AML-193 (cell line): Measurements from ENCODE around the gene ATL3.
"Not testable (repeated sequence)": the region's sequence is repeated elsewhere in the genome, so short reads cannot be mapped to it uniquely, and the experiment has no call there.

Experiments used
- DNase-seq, 2 experiments: peaks; one replicate each; lab custom pipeline; 2025; lab: John Stamatoyannopoulos, UW

Gene ATL3

DNA sequence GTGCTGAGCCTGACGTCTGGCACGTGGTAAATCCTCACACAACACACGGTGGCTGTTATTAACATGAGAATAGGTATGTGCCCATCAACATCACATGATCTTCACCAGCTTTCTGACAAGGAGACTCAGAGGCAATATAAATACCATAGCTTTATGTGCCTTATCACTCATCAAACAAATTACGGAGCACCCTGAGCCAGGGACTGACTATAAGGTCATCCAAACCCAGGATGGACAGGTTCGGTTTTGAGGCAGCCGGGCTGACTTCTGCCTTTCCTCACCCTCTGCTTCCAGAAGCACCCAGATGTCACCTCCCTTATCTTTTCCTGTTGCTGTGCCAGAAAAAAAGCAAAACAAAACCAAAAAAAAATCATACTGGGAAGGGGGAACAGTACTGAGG, 51.2 kb downstream of the ATL3 start:
- DNase-seq = no peak

DNA sequence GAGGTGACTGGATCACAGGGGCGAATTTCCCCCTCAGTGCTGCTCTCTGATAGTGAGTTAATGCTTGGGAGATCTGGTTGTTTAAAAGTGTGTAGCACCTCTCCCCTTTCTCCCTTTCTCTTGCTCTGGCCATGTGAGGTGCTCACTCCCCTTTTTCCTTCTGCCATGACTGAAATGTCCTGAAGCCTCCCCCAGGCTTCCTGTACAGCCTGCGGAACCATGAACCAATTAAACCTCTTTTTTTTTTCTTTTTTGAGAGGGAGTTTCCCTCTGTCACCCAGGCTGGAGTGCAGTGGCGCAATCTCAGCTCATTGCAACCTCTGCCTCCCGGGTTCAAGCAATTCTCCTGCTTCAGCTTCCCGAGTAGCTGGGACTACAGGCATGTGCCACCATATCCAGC, 53.5 kb downstream of the ATL3 start:
- not testable (repeated sequence) for DNase-seq

DNA sequence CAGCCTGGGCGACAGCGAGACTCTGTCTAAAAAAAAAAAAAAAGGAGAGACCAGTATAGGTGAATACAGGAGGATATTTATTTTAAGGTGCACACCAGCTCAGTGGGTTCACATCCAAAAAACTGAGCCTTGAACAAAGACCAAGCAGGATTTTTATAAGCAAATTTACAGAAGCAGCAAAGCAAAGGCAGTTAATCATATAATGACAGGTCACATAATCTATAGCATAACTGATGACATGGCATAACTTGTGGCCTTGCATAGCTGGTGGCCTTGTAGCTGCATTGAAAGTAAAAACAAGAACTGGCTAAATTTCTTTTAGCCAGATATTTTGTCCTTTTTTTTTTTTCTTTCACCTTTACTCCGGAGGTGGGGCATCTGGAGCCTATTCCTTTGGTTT, 54.2 kb downstream of the ATL3 start:
- DNase-seq = no peak

DNA sequence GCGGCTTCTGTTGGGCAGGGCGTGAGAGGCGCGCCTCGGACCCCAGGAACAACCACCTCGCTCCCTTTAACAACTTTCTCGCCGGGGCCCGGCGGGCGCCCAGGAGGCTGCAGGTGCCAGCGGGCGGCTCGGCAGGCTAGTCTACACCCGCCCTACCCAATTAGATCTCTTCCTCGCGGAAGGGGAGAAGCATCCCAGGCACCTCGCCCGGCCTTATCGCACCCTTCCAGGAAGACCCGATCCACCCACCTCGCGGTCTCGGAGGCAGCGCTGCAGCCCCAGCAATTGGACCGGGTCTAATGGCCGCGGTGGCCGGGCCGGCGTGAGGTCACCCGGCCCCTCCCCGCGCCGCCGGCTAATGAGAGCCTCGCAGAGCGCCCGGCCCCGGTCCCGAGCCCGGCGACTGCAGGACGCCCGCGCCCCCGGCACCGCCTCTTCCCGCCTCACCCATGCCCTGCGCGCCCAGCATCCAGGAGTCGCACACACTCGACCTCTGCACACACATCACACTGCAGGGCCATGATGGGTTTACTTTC, 57.0 kb downstream of the ATL3 start, which contains the start of gene PLAAT3:
PLAAT3 (minus strand) TSS at position 298 of the 536 bp plus-strand sequence. CDS start 419 bp downstream, outside the sequence.
- no peak for DNase-seq

DNA sequence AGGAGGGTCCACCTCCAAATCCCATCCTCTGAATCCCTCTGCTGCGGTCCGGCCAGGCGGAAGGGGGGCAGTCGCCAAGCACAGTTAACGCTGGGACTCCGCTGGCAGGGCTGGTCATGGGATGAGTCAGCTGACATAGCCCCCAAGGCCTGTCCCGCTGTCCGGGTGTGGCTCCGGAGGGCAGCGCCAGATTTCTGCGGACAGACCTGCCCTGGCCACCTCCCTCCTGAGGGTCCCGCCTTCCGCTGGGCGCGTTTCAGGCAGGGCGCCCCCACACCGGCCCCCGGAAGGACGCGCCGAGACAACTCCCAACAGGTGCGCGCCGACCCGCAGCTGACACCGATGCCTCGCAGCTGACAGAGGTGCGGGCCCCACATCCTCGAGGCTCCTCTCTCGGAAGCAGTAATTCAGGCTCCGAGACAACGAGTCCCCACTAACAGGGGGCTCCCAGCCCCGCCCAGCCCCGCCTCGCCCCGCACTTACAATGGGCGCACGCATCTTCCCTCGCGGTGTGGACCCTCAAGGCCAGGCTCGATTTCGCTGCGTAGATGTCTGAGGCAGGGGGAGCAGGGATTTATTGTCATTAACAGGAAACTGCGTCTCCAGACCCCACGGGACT, 57.5 kb downstream of the ATL3 start:
- DNase-seq = no peak

DNA sequence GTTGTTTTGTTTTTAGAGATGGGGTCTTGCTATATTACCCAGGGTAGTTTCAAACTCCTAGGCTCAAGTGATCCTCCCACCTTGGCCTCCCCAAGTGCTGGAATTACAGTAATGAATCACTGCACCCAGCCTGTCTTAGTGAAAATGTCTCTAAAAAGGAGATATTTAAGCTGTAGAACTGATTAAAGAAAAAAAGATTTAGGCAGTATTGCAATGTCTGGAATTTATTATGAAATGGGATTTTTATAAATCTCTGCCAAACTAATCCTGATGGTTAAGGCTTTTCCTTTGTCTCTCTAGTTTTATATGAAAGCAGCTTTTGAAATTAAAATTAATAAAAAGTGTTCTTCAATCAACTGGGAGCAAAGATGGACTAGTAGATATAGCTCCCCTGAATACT, 59.0 kb downstream of the ATL3 start:
- DNase-seq = no peak

DNA sequence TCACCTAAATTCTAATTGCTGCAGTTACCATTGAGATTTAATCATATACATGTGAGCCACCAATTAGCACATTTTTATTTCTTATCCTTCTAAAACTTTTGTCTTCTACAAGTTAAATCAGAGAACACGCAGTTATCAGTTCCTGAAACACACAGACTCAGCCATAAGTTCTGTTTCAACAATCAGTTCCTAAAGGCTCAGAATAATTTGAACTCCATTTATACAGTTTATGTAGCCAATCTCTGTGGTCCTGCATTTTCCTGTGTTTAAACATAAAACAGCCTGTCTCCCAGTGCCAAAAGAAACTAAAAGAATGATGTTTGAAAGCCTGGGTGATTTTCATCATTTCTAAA, 59.8 kb downstream of the ATL3 start:
- DNase-seq = no peak

DNA sequence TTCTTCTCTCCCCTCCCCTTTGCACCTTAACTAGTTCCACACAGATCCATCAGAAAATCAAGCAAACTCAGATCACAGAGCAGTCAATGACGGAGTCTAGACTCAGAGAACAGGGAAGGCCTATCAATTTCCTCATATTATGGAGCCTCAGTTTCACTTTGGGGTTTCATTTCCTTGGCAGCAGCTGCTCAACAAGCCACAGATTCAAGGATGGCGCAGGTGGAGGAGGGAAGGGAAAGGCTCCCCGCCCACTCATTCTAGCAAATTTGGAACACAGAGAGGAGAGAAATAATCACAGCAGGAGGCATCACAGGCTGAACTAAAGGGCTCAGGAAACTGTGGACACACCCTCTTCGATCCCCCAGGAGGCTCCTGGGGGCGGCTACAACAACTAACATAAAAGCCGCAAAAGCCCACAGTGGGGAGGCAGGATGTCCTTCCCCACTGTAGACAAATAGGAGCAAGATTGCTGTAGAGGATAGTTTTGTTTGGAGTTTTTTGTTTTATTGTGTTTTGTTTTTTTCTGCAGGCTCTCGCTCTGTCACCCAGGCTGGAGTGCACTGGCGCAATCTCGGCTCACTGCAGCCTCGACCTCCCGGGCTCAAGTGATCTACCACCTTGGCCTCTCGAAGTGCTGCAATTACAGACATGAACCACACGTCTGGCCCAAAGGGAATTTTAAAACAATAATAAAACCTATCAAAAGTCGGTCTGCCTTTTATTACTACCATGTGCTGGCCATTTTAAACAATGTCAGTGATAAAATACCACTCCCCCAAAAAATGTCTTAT, 60.4 kb downstream of the ATL3 start:
- no peak for DNase-seq

DNA sequence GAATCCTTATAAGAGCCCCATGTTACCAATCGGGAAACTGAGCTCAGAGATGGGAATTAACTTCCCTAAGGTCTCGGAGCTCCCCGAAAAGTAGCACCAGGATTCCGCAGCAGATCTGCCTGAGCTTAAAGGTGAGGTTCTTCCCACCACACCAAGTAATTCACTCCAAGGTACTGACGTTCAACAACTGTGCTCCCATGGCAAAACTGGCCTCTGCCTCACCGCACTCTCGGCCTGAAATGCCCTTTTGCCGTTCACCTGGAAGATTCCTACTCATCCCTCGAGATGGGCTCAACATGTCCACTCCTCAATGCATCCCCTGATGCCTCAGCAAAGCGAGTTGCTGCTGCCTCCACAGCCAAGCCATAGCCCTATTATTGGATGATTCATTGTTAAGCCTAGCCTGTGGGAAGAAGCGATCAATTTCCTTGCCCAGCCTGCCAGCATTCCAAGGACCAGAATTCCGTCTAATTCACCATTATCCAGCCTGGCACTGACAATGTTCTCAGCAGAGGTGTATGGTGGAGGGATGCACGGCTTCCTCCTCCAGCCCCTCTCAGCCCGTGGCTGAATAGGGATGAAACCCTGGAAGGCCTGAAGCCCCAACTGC, 61.1 kb downstream of the ATL3 start:
- no peak for DNase-seq

DNA sequence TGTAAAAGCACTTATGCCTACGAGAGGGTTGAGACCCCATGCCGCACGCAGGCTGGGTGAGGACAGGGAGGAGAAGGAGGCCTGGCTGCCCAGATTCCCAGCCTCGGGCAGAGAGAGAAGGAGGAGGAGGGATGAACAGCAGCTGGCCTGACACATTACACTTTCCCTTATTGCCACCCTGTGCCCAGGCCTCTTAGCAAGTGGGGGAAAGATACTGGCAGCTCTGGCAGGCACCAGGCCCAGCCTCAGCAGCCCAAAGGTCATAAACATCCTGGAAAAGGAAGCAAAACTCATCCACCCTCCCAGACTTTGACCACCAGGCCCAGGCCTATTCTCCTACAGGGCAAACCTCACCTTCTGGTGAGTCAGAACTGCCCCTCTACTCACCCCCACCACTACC, 61.6 kb downstream of the ATL3 start:
- no peak for DNase-seq

DNA sequence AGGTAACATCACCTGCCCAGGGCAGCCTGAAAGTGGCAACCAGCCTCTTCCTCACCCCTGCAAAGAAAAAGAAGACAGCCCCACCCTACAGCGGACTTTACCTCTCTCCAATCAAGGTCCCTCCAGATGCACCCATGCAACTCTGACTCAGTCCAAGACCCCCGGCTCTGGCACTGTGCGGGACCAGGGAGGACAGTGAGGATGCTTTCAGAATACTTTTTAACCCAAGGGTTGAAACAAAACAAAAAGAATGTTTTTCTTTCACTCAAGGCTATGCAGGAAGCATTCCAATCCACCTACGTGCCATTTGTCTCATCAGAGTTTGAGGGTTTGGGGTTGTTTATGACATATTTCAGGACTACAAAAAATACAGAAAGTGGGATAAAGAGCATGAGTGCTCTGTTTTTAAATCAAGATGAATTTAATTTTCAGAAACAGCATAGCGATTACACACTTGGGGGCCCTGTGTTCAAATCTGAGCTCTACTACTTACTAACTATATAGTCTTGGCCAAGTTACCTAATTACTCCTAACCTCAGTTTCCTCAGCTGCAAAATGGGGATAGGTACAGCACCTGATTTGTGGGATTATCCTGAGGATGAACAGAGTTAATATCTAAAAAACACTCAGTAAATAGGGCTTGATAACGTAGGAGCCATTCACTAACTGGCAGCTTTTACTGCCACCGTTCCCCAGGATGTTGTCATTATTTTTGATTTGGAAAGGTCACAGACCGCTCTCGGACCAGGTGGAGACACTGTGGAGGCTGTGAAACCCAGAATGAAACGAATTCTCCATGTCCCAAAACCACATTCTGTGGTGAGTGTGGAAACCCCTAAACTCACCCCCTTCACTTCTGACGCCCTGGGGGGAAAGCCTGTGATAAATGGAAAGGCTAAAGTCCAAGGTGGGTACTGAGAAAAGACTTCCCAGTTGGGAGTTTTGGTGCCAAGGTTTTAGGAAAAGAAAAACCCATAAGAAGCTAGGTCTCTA, 62.5 kb downstream of the ATL3 start:
- DNase-seq = no peak

DNA sequence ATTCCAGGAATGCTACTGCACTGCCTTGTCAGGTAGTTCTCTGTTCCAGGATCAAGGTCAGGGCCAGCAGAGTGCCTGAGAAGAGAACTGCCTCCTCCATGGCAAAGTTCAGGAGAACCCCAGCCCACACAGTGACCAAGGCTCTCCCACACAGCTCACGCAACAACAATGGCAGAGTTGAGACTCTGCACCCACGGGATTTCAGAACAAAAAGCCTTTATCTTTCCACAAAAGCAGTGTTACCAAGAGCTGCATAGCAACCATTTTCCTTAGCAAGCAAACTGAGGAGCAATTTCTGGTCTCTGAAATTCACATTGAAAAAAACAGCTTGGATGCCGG, 68.0 kb downstream of the ATL3 start:
- DNase-seq = no peak

DNA sequence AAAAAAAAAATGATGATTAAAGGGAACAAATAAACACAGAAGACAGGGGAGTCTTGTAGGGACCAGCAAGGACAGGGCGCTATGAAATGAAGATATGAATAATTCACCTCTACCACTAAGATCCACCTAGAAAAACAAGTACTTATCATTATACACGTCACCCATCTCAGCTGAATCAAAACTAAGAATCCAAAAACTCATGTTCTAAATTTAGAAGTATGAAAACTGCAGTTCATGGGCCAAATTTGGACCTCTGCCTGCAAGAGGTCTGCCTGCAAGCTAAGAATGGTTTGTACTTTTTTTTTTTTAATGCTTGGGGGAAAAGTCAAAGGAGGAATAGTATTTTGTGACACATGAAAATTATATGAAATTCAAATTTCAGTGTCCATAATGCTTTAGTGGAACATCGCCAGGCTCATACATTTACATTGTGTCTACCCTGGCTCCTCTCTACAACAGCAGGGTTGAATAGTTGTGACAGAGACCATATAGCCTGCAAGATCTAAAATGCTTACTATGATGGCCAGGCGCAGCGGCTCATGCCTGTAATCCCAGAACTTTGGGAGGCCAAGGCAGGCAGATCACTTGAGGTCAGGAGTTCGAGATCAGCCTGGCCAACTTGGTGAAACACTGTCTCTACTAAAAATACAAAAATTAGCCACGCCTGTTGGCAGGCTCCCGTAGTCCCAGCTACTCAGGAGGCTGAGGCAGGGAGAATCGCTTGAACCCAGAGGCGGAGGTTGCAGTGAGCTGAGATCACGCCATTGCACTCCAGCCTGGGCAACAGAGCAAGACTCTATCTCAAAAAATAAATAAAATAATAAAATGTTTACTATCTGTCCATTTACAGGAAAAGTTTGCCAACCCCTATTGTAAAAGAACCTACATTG, 68.6 kb downstream of the ATL3 start:
- not testable (repeated sequence) for DNase-seq

DNA sequence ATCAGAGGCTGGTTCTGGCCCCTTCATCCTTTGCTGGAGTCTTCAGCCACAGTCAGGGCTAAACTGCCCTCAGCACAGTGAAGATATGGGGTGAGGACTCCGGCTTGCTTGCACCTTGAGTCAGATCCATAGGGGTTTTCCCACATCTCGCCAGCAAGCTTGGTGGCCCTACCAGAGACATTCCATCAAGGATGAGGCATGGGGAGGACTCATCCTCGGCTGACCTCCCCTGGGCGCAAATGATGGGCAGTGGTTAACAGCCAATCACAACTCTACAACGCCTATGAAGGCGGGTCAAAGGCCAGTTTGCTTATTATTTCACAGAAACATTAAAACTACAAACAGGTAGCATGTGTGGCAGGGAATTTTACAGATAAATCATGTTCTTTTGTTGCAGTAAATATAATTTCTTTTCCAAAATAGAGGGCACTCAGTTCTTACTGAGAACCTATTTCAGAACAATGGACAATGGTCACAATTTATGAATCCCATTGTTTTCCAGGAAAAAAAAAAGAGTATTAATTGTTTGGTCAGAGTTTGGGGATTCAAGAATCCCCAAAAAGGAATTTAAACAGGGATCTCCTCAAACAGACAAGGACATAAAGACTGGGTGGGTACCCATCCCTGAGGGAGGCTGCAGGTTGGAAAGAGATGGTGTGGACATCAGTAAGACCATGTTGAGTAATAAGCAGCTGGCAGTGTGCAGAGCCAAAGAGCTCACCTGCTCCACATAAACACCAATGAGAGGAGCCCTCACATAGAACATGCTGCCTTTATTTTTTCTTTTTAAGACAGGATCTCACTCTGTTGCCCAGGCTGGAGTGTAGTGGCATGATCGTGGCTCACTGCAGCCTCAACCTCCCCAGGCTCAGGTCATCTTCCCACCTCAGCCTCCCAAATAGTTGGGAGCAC, 71.7 kb downstream of the ATL3 start:
- no peak for DNase-seq

DNA sequence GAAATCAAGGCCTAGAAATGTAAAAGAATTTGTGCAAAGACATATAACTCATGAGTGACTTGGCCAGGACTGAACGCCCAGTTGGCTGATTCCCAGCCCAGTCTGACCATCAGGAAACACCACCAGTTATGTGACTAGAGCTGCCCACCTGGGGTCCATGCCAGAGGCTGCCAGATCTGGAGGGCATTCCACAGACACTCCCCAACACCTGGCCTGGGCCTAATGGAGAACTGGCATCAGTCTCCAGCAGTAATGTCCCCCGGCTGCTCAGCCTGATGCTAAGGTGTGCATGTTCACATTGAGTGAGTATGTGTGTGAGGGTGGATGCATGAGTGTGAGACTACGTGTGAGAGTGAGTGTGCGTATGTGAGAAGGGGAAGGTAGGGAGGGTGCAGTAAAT, 72.6 kb downstream of the ATL3 start:
- no peak for DNase-seq

DNA sequence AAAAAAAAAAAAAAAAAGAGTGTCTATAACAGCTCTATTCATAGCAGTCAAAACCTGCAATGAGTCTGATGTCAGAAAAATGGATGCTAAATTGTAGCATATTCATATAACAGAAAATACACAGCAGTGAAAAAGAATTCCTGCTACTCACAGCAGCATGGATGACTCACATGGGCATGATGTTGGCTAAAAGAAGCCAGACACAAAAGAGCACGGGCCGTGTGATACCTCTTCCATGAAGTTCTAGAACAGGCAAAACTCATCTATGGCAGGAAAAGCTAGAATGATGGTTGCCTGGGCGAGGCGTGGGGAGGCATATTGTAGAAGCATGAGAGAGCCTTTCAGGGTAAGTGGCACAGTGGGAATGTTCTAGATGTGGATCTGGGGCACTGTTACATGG, 75.9 kb downstream of the ATL3 start:
- DNase-seq = no peak

DNA sequence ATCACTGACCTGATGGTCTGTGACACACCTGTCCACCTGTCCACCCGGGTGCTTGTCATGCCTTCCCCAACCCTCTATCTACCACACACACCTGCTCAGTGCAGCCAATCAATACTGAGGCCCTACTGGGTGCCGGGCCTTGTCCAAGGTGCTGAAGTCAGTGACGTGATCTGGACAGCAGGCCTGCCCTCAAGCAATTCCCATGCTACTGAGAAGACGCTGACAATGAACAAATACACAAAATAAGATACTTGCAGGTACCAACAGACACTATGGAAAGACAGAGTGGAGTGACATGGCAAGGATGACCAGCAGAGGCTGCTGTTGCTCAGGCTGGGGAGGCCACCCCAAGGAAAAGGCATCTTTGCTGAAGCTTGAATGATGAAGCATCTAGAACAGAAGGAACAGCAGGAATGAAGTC, 78.2 kb downstream of the ATL3 start:
- peak in 1 of 2 experiments; percentile 14 for DNase-seq

DNA sequence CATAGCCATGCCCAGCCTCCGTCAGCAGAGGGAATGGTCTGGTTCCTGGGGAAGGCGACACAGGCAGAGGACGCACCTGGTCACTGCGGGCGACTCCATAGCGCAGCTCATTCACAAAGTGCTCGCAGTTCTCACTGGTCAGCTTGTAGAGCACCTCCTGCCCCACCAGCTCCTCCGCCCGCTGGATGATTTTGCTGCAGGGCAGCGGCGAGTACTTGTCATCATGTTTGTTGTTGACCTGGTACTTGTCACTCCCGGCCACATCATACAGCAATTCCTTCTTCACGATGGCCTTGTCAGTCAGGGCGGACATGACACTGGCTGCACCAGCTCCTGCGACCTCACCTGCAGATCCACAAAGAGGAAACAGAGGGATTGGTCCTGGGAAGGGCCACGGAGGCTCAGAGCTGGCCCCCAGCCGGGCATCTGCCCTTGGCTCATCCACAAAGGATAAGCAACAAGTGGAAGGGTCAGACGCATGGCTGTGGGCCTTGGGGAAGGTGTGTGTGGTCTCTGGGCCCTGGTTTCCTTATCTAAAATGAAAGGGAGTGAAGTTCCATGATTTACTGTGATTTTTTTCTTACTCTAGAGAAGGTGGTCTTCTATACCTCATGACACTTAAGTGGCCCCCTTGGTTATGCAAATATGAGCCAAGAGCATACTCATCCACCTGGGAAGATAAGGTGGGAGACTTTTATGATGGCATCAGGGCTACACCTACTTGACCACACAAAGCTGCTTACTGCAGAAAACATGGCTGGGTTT, 81.0 kb downstream of the ATL3 start:
- no peak for DNase-seq

DNA sequence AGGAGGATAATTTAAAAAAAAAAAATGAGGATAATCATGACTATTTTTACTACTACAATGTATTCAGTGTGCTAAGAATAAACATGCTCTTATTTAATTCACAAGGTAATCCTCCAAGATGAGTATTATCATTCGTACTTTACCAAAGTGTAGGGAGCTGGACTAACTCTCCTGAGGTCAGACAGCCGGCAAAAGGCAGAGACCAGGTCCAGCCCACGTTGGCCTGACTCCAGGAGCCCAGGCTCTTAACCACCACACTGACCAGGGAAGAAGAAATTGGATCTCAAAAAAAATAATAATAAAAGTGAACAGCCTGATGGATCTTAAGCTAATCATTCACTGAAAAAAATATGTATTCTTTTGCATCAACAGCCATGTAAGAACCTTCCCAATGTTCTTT, 82.2 kb downstream of the ATL3 start:
- no peak for DNase-seq
